ENCODE measurements around the gene C4orf50.

- TF ChIP-seq CTCF (IDR thresholded peaks at IDR 0.05) (no peak), POLR2A (IDR thresholded peaks at IDR 0.05) (no peak)
Observed at GRCh38 chr4:5921981-5922380, 96.2 kb downstream of the C4orf50 start.

All from heart left ventricle (tissue), 13 donors.